Activated CD4-positive, alpha-beta T cell treated with anti-CD3 and anti-CD28 coated beads for 24 hours (primary cell): ENCODE data around the gene RBMS3.
"Not testable (repeated sequence)": the region's sequence is repeated elsewhere in the genome, so short reads cannot be mapped to it uniquely, and the experiment has no call there.

ENCODE experiments used
- DNase-seq, 2 donors: peaks; one replicate each; pipeline ENCODE4 v3.0.0-alpha.2; 2020; ENCODE audit warnings: low read depth in 2 of 2

RBMS3 gene

DNA sequence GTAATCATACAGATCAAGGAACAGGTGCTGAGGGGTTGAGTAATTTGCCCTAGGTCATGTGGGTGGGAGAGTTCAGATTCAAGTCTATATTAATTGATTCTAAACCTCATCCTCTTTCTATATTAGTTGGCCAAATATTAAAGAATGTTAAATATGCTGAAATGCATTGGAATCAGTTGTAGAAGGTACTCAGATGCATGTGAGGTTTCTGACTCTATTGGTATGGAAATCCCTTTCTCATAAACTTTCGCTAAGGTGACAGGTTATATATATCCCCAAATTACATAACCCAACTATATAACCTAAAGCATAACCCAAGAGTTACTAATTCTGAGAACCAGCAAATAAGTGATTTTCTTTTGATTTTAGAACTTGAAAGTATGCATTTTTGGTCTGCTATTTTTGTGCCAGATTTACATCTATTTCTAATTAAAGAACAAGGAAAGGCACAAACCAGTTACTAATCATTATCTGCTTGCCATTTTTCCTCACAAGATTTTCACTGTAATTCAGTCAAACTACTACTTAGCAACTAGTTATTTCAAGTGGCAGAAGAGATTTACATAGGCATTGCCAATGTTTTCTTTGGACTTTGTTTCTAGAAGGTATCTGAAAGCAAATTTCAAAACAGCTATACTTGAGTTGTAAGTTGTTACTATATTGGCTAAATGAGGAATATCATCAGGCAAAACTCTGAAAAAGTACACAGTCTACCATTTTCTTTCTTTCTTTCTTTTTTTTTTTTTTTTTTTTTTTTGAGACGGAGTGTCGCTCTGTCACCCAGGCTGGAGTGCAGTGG is 201.3 kb downstream of the RBMS3 start:
- DNase-seq = no peak

DNA sequence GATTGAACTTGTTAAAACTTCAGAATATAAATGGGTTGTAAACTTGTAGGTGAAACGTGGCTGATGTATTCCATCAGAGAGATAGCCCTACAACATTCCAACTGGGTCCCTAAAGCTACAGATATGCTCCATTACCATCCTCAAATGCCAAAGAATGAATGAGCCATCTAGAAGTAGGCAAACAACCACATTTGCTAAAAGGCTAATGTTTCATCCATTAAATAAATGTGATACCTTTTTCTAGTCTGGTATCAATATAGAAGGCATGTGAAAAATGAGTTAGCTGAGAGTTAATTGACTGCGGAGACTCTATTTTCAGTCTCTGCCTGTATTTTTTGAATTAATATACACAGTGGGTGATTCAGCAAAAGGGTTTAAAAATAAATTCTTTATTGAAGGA is 203.8 kb downstream of the RBMS3 start:
- DNase-seq = no peak

DNA sequence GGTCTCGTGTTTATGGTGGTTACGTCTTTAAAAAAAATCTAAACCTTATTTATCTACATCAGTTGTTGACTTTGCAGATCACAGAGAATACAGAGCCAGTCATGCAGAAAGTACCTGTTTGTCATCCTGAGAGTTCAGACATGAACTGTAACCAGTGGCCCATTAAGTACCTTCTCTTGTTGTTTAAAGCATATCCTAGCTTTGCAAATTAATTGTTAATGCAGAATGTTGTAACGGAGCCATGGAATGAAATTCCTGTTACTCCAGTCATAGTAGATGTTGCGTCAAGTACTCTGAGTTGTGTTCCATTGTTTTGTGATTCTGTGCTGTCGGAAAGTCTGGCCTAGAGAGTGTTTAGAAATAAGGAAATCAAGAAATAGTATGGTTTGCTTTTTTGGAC is 205.2 kb downstream of the RBMS3 start:
- DNase-seq = no peak

DNA sequence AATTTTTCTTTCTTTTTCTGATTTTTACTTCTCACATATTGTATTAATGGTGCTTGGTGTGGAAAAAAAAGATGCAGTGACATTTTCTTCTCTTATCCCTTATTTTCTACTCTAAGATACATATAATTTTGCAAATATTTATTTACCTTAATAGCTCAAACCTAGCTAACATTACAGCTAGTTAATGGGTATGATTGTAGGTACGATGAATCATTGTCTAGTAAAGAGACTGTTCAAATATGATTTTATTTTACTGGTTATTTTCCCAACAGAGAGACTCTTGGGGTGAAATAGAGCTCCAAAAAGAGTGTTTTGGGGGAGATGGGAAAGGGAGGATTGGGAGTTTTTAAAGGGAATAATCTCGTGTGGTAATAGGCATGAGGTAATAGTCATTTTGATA is 206.0 kb downstream of the RBMS3 start:
- DNase-seq = no peak

DNA sequence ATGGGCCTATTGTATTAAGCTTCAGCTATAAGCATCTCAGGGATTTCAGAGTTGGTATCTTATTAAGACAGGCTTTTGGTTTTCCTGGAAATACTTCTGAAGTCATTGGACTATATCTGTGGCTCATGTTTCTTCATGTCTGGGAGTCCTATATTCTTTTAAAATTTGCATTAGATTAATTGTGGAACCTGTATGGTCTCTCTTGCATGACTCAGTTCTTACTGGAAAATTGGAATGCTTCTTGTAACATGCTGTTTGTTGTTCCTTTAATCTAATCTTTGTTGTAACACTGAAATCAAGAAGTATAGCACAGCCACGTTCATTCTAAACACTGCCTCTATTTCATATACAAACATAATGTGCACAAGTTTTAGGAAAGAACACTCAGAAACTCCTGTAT is 208.1 kb downstream of the RBMS3 start:
- DNase-seq = no peak

DNA sequence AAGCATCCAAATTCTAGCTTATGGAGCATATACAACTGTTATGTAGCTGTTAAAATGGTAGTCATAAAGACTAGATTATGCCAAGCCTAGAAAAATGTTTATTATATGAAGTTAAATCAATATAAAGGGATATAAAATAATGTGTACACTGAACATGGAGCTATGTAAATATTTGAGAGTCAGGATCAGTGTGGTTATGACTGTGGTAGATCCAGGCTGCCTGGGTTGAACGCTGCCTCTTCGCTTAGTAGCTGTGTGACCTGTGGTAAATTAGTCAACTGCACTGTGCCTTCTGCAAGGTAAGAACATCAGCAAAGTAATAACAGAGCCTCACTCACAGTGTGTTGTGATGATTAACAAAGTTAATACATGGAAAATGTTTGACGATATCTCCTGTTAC is 212.2 kb downstream of the RBMS3 start:
- no peak for DNase-seq

DNA sequence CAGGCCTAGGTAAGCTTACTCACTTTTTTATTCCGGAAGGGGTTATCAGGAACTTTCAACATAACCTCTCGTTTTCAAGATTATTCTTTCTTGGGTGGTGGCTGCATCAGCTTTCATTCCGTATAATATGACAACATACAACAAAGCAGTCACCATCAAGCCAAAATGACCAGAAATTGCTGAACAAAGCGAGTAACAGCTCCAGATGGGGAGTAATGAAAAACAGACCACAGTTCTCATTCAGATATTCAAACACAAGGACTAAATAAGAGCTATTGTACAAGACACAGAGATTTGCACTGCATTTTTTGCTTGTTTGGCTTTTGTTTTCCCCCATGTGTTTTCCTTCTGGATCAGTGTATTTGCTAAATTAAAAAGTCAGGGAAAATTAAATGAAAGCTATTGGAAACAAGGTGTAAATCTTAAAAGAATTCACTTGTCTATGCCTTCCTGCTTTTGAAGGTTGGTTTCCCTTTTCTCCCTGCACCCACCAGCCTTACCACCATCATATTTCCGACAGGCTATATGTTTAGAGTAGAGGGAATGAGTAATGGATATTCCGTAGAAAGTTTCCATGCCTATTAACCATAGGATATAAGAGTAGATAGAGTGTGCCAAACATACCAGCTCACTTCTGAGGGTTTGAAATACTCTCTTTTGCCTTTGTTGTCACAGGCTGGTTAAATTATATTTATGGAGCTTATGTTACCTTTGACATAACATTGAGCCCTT is 213.6 kb downstream of the RBMS3 start:
- no peak for DNase-seq

DNA sequence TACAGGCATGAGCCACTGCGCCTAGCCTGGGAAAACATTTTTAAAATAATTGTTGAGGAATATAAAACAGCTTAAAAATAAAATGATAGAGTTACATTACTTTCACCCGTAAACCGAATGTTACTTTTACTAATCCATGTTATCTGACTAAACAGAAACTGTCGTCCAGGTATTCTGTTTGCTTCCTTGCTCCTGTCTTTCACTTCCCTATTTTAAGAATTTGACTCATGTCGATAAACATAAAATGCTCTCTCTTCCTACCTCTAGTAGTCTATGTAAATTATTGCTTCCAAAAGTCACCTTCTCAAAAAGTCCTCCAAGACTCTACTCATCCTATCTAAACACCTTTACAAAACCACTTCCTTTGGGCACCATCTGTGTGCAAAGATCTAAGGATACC is 216.4 kb downstream of the RBMS3 start:
- DNase-seq = no peak

DNA sequence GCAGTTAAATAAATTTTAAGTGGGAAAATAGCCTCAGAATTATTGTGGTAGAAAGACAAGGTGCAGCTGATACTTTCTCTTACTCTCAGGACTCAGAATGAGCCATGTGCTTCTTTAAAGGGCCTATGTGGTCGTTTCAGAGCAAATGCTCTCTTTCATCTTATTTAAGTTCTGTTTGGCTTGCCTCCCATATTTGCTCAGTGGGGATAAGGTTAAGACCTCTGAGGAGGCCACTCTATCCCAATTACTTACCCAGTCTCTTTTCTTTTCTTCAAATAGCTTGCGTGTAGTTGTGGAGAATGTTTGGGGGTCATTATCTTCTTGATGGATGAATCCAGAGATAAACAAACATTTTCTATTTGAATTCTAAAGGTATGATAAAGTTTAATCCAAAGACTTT is 221.9 kb downstream of the RBMS3 start:
- DNase-seq = no peak

DNA sequence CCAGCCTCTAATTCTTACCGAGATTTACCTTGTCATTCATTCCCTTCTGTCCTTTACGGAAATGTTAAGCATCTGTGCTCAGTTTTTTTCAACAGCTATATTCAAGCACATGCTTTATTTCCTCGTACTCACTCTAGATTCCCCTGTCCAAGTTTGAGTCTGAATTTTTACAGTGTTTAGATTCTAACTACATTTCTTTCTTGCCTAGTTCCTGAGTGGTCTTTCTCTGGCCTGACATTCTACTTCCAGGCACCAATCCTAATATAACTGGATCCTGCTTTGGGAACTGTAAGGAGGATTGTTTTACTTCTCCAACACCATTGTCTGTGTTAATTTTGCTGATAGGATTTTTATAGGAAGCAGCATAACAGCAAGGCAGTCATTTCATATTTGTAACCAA is 222.4 kb downstream of the RBMS3 start:
- no peak for DNase-seq

DNA sequence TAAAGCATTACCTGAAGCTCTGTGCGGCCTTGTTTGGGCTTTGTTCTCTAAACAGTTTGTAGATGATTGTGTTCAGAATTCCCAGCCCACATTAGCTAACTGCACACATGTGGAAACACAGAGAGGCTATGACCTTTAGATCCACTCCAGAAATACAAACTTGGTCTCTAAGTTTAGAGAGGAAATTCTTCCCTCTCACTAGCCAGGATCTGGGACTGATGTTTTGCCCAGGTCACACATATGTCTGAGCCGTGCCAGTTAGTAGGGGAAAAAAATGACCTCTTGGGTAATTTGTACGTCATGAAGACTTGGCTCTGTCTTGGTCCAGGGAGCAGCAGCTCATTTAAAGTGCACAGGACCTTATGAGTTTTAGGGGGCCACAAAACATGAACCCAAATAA is 223.1 kb downstream of the RBMS3 start:
- no peak for DNase-seq

DNA sequence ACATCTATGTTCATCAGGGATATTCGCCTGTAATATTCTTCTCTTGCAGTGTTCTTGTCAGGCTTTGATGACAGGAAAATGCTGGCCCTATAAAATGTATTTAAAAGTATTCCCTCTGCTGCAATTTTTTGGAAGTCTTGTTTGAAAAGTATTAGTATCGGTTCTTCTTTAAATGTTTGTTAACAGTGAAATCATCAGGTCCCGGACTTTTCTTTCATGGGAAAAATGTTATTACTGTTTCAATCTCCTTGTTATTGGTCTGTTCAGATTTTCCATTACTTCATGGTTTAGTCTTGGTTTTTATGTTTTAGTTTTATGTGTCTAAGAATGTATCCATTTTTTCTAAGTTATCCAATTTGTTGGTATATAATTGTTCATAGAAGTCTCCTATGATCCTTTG is 225.6 kb downstream of the RBMS3 start:
- no peak for DNase-seq

DNA sequence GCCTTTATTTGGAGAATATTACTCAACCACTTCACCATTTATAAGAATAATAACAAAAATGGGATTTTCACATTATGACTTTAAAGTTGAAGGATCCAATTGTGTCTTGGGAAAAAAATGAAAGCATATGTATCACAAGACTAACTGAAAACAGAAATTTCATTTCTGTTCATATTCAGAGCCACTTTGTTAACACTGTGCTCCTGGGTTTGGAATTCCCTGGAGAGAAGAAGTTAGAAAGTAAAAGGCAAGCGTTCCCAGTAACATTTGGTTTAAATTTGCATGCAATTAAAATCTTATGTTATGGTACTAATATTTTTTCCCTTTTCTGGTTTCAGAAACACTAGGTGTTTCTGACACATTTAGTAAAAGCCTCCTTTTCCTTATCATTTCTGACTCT is 230.8 kb downstream of the RBMS3 start:
- no peak for DNase-seq

DNA sequence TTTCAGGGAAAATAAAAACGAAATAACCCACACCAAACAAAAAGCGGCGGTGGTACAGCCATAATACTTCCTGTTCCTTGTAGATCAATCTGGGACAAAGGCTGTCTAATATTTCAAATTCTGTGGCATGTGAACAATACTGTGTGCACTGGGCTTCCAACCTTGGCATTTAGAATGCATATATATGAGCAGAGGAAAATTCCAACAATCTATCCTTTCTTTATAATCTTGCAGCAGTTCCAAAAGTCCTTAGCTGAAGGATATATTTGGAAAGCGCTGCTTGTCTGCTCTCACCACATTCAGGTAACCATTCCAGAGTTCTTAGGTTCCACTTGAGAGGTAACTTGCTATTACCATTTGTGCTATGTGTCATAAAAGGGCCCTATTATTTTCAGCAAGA is 231.8 kb downstream of the RBMS3 start:
- DNase-seq = no peak

DNA sequence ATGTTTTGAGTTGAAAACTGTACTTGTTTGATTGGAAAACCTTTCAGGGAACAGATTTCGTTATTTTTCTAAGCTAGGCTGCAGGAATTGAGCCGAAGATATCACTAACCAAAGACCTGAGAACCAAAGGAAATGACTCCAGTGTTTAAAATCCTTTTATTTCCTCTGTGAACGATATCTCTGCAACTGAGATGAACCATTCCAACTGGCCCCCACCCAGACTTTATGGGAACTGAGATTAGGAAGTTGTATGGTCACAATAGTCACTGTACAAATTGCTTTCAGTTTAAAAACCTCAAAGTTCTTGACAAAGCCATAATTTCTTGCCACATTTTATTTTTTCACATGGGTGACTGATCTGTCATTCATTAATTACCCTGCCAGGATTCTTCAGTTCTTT is 232.4 kb downstream of the RBMS3 start:
- no peak for DNase-seq

DNA sequence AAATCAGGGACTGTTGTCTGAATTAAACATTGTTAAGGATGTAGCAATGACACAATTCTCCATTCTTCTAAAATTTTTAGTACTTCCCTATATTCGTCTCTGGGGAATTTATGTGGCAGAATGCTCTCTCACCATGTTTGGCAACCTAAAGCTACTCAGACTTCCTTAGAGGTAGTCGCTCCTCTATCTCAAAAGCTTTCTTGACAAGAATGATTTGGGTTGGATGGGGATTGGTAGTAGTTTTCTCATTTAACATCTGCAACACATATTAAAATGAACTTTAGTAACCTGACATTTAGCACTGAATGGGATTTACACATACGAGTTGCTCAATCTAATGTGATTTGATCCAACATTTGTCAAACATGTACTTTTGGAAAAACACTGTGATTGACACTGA is 233.3 kb downstream of the RBMS3 start:
- no peak for DNase-seq

DNA sequence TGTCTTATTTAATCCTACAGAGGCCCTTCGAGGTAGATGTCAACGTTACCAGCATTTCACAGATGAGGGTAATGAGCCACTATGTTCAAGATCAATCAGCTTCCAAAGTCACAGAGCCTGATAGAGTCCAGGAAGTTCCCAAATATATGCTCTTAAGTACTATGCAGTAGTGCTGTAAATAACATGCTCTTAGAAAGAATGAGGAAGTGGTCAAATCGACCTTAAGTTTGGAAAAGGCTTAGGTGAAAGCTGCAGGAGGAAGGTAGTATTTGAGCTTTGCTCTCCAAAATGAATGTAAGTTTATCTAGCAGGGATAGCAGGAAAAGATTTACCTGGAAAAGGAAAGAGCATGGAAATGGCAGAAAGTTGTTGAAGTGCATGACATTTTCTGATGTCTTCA is 234.0 kb downstream of the RBMS3 start:
- no peak for DNase-seq

DNA sequence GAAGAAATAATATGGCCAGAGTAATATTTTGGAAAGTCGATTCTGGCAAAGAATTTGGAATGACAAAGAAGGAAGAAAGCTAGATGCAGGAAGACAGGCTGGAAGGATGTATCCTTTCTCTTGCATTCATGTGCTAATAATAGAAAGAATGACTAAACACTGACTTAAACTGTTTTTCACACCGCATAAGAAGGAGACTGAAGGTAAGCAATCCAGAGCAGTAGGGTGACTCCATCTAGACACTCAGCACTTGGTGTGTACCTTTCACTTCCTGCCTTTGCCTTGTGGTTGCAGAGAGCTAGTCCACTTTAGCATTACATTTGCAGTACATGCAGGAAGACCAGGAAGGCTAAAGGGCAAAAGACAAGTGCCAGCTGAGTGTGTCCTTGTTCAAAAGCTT is 234.6 kb downstream of the RBMS3 start:
- DNase-seq = no peak

DNA sequence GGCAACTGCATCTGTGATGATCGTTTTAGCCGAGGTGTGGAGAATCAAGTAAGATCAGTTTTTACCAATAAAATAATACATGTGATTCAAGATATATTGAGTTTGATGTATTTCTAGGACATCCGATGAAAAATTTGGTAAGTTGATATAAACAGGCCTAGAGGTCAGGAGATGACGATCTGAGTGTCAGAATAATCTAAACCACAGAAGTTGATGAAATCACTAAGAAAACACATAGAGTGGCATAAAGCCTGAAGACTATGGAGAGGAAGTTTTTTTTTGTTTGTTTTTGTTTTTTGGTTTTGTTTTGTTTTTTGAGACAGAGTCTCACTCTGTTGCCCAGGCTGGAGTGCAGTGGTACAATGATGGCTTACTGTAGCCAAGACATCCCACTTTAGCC is 235.3 kb downstream of the RBMS3 start:
- DNase-seq = no peak

DNA sequence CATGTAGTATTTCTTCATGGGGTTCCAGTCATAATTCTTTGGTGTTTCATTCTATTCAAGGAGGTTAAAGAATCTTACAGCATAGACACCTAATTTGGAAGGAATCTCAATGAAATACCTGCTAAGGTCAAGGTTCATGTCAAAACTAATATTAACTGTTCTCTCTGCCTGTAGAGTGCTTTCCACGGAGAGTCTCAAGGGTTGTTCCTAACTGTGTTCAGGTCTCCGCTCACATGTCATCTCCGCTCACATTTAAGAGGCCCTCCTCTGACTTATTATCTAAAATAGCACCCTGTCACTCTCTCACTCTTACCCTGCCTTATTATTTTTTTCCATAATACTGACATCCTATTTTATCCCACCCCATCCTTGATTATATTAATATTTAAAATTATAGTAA is 239.9 kb downstream of the RBMS3 start:
- DNase-seq = no peak

DNA sequence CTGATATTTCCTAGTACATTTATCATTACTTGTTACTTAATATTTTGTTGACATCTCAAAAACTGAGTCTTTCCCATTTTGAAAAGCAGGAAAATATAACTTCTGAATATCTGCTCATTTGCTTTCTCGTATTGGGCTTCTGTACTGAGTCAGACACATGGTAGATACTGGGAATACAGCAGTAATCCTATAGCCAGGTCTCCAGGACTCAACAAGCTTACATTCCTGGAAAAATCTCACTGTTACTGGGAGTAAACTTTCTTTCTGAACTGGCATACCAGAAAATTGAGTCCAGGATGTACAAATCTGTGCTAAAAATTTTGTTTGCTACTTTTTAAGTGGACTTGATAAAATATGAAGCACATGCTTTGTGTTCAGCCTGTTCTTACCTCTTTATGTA is 240.4 kb downstream of the RBMS3 start:
- no peak for DNase-seq

DNA sequence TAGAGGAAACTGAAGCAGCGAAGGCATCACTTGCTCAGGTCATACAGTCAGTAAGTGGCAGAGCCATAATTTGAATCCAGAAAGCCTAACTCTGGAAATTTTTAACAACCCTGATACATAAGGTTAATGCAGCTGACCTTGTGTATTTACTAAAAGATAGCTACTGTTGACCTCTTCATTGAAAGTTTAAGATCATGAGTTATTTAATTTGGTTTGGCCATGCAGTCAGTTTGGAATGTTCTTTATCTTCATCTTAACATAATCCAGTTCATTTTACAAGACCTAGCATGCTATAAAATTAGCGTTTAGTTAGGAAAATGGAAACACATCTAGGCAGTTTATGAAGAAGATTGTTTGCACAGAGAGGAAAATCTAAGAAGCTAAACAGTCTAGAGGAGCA is 240.9 kb downstream of the RBMS3 start:
- no peak for DNase-seq

DNA sequence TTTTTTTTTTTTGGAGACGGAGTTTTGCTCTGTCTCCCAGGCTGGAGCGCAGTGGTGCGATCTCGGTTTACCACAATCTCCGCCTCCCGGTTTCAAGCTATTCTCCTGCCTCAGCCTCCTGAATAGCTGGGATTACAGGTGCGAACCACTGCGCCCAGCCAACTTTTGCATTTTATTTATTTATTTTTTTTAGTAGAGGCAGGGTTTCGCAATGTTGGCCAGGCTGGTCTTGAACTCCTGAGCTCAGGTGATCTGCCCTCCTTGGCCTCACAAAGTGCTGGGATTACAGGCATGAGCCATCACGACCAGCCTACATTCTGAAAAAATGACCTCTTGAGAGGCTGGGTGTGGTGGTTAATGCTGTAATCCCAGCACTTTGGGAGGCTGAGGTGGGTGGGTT is 243.6 kb downstream of the RBMS3 start:
- DNase-seq = not testable (repeated sequence)
